ENCODE data around the gene KASH5. TPM values are rescaled to one million over a fixed set of nuclear protein-coding genes. Genes with fewer than 3 reads are reported as not detected.

The KASH5 gene
- total and polyA plus RNA-seq, 2 of the 4 experiments (the other 2 are of a cell fraction): not detected

GRCh38 chr19:49380391-49380790, 7.7 kb upstream of the KASH5 start:
- Histone ChIP-seq H2AFZ (replicated peaks; ENCODE audit: low read length, poor library complexity) (no peak overlapping the region), H4K20me1 (ENCODE audit: insufficient read depth, low read length) (no peaks in the 10 kb centered on the region), H3K4me1 (ENCODE audit: control insufficient read depth, insufficient read depth, low read length) (no peaks in the 10 kb centered on the region), H3K14ac (replicated peaks; ENCODE audit: low read depth, low read length) (no peak overlapping the region), H3K9me1 (ENCODE audit: insufficient read depth, low read length) (no peaks in the 10 kb centered on the region), H3K9ac (ENCODE audit: low read depth, low read length) (no peak overlapping the region), H3K4ac (ENCODE audit: low read depth, low read length) (no peak overlapping the region), H3K4me2 (ENCODE audit: low read depth, low read length) (no peak overlapping the region), H2BK5ac (ENCODE audit: low read depth, low read length, poor library complexity, severe bottlenecking) (no peak overlapping the region), H4K5ac (ENCODE audit: low read depth, low read length) (no peak overlapping the region), H3K27me3 (ENCODE audit: control insufficient read depth, insufficient read depth, low read length) (peaks cover 21% of the 10 kb centered on the region), H3K27ac (ENCODE audit: insufficient read depth, low read length) (no peak overlapping the region), H3K23ac (ENCODE audit: low read depth, low read length) (no peak overlapping the region), H2BK15ac (ENCODE audit: low read depth, low read length) (no peak overlapping the region), H4K8ac (ENCODE audit: low read depth in 2 of 2, low read length in 2 of 2) (no peak overlapping the region), H4K91ac (ENCODE audit: insufficient read depth, low read depth, low read length) (no peak overlapping the region), H3K36me3 (ENCODE audit: control insufficient read depth, insufficient read depth, low read length) (no peaks in the 10 kb centered on the region), H2AK9ac (replicated peaks; ENCODE audit: low read depth, low read length, poor library complexity) (no peak overlapping the region), H2AK5ac (ENCODE audit: low read depth, low read length) (no peak overlapping the region), H3K4me3 (ENCODE audit: insufficient read depth, low read depth, low read length) (no peak overlapping the region), H3K9me3 (ENCODE audit: control insufficient read depth, insufficient read depth, low read length) (peaks cover 6% of the 10 kb centered on the region), H3K18ac (ENCODE audit: low read depth, low read length) (no peak overlapping the region), H2BK20ac (ENCODE audit: low read depth, low read length) (no peak overlapping the region), H2BK120ac (ENCODE audit: low read depth, low read length) (no peak overlapping the region), H3K79me1 (ENCODE audit: low read depth in 1 of 2, low read length in 2 of 2) (no peaks in the 10 kb centered on the region), H3K56ac (ENCODE audit: extremely low read depth, insufficient read depth, low read length) (no peak overlapping the region)
- ATAC-seq (ENCODE audit: low read depth) (no peak), DNase-seq (no peak)
- TF ChIP-seq MXI1 (IDR thresholded peaks at IDR 0.05; ENCODE audit: borderline replicate concordance, low read depth, low read length) (no peak), NFE2L2 (IDR thresholded peaks at IDR 0.05; ENCODE audit: low read depth, low read length) (no peak), MAFK (IDR thresholded peaks at IDR 0.05; ENCODE audit: low read depth, low read length) (no peak), CHD1 (IDR thresholded peaks at IDR 0.05; ENCODE audit: low read depth, low read length) (no peak), CEBPB (IDR thresholded peaks at IDR 0.05; ENCODE audit: low read depth, low read length) (no peak), POLR2A (IDR thresholded peaks at IDR 0.05; ENCODE audit: low read depth, low read length) (no peak), RAD21 (IDR thresholded peaks at IDR 0.05; ENCODE audit: low read length) (no peak), MAZ (IDR thresholded peaks at IDR 0.05; ENCODE audit: borderline replicate concordance, low read depth, low read length) (no peak), RCOR1 (IDR thresholded peaks at IDR 0.05; ENCODE audit: insufficient replicate concordance, low read length) (no peak), ELK1 (IDR thresholded peaks at IDR 0.05; ENCODE audit: borderline replicate concordance, low read depth, low read length) (no peak), RFX5 (IDR thresholded peaks at IDR 0.05; ENCODE audit: low read depth, low read length) (no peak), FOS (IDR thresholded peaks at IDR 0.05; ENCODE audit: low read depth, low read length) (no peak), CTCF (conservative IDR thresholded peaks at IDR 0.05; ENCODE audit: low read depth, low read length) (no peak), BHLHE40 (IDR thresholded peaks at IDR 0.05; ENCODE audit: low read depth, low read length) (no peak), USF2 (IDR thresholded peaks at IDR 0.05; ENCODE audit: low read depth, low read length) (no peak), SMC3 (IDR thresholded peaks at IDR 0.05; ENCODE audit: low read depth, low read length) (no peak)
- intact Hi-C loops (cut with micrococcal nuclease) (no loop called here), in situ Hi-C loops (cut with MboI; ENCODE audit: low sequenced_read_pairs) (no loop called here), dilution Hi-C loops (cut with HindIII; ENCODE audit: low sequenced_read_pairs, unreplicated experiment) (no loop called here)
- ChIA-PET CTCF (no interaction called here), POLR2A (ENCODE audit: unreplicated experiment) (interaction anchor here (0.6 kb wide), 1 partner anchor 45 kb away, joined by 10 read pairs; the partner anchor contains the start of gene CD37)
- no CpG with 5 or more reads among the region's 3 CpGs for WGBS, 2 experiments (ENCODE audit: extremely low coverage in 2 of 2, insufficient read length in 1 of 2)
- no TSS peak for BruUV-seq (replicated peaks)

Data from IMR-90 (cell line).